ENCODE data around the gene GGACT. TPM values are rescaled to one million over a fixed set of nuclear protein-coding genes. Genes with fewer than 3 reads are reported as not detected.

The GGACT gene
- total RNA-seq, 1 experiment from 2014 or later: 3.8 TPM

GRCh38 chr13:100517135-100517534 lies 71.5 kb downstream of the GGACT start:
- intact Hi-C loops (cut with micrococcal nuclease; ENCODE audit: unreplicated experiment): loop anchor here (10.0 kb wide), 2 partner anchors 382 to 608 kb away; no protein-coding TSS in a partner anchor
- peak; percentile 68 for DNase-seq (ENCODE audit: low spot score)
- no peak for TF ChIP-seq EZH2 (IDR thresholded peaks at IDR 0.05; ENCODE audit: borderline replicate concordance, low read depth, low read length, poor library complexity, severe bottlenecking)
- TF ChIP-seq CTCF (conservative IDR thresholded peaks at IDR 0.05; ENCODE audit: low read depth, low read length): no peak
- Histone ChIP-seq H3K4me1 (ENCODE audit: insufficient read depth, low read length, poor library complexity, severe bottlenecking) (peaks cover 98% of the 10 kb centered on the region), H3K36me3 (ENCODE audit: insufficient read depth, low read length, poor library complexity, severe bottlenecking) (no peaks in the 10 kb centered on the region), H3K27me3 (replicated peaks; ENCODE audit: insufficient read depth, low read depth, low read length, poor library complexity) (no peaks in the 10 kb centered on the region), H3K9me3 (ENCODE audit: low read depth, low read length, poor library complexity, severe bottlenecking) (no peaks in the 10 kb centered on the region), H3K27ac (ENCODE audit: low read depth, low read length, poor library complexity, severe bottlenecking) (peak overlapping the region; percentile 80), H3K4me3 (ENCODE audit: low read depth, low read length, poor library complexity, severe bottlenecking) (no peak overlapping the region)
- BruUV-seq (replicated peaks): no TSS peak
- POLR2A ChIA-PET (ENCODE audit: low non-redundant PET): interaction anchor here (0.6 kb wide), 1 partner anchor 530 kb away, joined by 9 read pairs; no protein-coding TSS in a partner anchor
- CTCF ChIA-PET: no interaction called here

GRCh38 chr13:100515410-100515800 lies 73.2 kb downstream of the GGACT start:
- H3K4me1 ChIP-seq (ENCODE audit: insufficient read depth, low read length, poor library complexity, severe bottlenecking): peaks cover 99% of the 10 kb centered on the region
- ChIA-PET POLR2A (ENCODE audit: low non-redundant PET) (interaction anchor here (1.1 kb wide), 1 partner anchor 217 kb away, joined by 4 read pairs; no protein-coding TSS in a partner anchor), CTCF (interaction anchor here (0.5 to 1.1 kb wide), 4 partner anchors 218 to 1072 kb away, joined by 3 read pairs; no protein-coding TSS in a partner anchor)
- H3K4me3 ChIP-seq (ENCODE audit: low read depth, low read length, poor library complexity, severe bottlenecking): peak overlapping the region; percentile 9
- H3K9me3 ChIP-seq (ENCODE audit: low read depth, low read length, poor library complexity, severe bottlenecking): no peaks in the 10 kb centered on the region
- peak; percentile 65 for DNase-seq (ENCODE audit: low spot score)
- no peak for TF ChIP-seq CTCF (conservative IDR thresholded peaks at IDR 0.05; ENCODE audit: low read depth, low read length)
- no peaks in the 10 kb centered on the region for H3K27me3 ChIP-seq (replicated peaks; ENCODE audit: insufficient read depth, low read depth, low read length, poor library complexity)
- H3K27ac ChIP-seq (ENCODE audit: low read depth, low read length, poor library complexity, severe bottlenecking): peak overlapping the region; percentile 80
- intact Hi-C loops (cut with micrococcal nuclease; ENCODE audit: unreplicated experiment): loop anchor here (1.0 to 10.0 kb wide), 6 partner anchors 281 to 857 kb away; no protein-coding TSS in a partner anchor
- H3K36me3 ChIP-seq (ENCODE audit: insufficient read depth, low read length, poor library complexity, severe bottlenecking): no peaks in the 10 kb centered on the region
- TSS peak; percentile 38 for BruUV-seq (replicated peaks)

GRCh38 chr13:100514788-100515409 lies 73.7 kb downstream of the GGACT start:
- no TSS peak for BruUV-seq (replicated peaks)
- Histone ChIP-seq H3K27ac (ENCODE audit: low read depth, low read length, poor library complexity, severe bottlenecking) (peak overlapping the region; percentile 80), H3K9me3 (ENCODE audit: low read depth, low read length, poor library complexity, severe bottlenecking) (no peaks in the 10 kb centered on the region), H3K4me1 (ENCODE audit: insufficient read depth, low read length, poor library complexity, severe bottlenecking) (peaks cover 99% of the 10 kb centered on the region), H3K36me3 (ENCODE audit: insufficient read depth, low read length, poor library complexity, severe bottlenecking) (no peaks in the 10 kb centered on the region), H3K27me3 (replicated peaks; ENCODE audit: insufficient read depth, low read depth, low read length, poor library complexity) (no peaks in the 10 kb centered on the region), H3K4me3 (ENCODE audit: low read depth, low read length, poor library complexity, severe bottlenecking) (peak overlapping the region; percentile 9)
- peak; percentile 94 for DNase-seq (ENCODE audit: low spot score)
- intact Hi-C loops (cut with micrococcal nuclease; ENCODE audit: unreplicated experiment): loop anchor here (1.0 to 10.0 kb wide), 9 partner anchors 73 to 856 kb away; no protein-coding TSS in a partner anchor
- CTCF ChIA-PET: interaction anchor here (0.5 to 1.1 kb wide), 4 partner anchors 217 to 1071 kb away, joined by 3 read pairs; no protein-coding TSS in a partner anchor
- POLR2A ChIA-PET (ENCODE audit: low non-redundant PET): interaction anchor here (1.1 kb wide), 1 partner anchor 216 kb away, joined by 4 read pairs; no protein-coding TSS in a partner anchor
- TF ChIP-seq CTCF (conservative IDR thresholded peaks at IDR 0.05; ENCODE audit: low read depth, low read length): peak; percentile 98
- TF ChIP-seq EZH2 (IDR thresholded peaks at IDR 0.05; ENCODE audit: borderline replicate concordance, low read depth, low read length, poor library complexity, severe bottlenecking): no peak

Measured in A673 (cell line).